ENCODE measurements around the gene CAMTA1. TPM values are rescaled to one million over a fixed set of nuclear protein-coding genes. Genes with fewer than 3 reads are reported as not detected.

Gene CAMTA1
- total RNA-seq, 6 donors from 2014 or later, result 38.8 to 74.0 (median 46.1) TPM

- TF ChIP-seq POLR2A (IDR thresholded peaks at IDR 0.05), result no peak
- TF ChIP-seq EP300 (IDR thresholded peaks at IDR 0.05), result no peak
- no peak for TF ChIP-seq POLR2AphosphoS5 (IDR thresholded peaks at IDR 0.05)
- TF ChIP-seq CTCF (IDR thresholded peaks at IDR 0.05), result no peak
- Histone ChIP-seq H3K4me3 (no peak overlapping the region), H3K4me1 (no peaks in the 10 kb centered on the region), H3K27ac (no peak overlapping the region), H3K36me3 (no peaks in the 10 kb centered on the region), H3K27me3 (no peaks in the 10 kb centered on the region), H3K9me3 (no peaks in the 10 kb centered on the region)
- 87 to 90% methylated on average over 10 of the region's 10 CpGs for WGBS, 2 donors
- ATAC-seq (ENCODE audit: low FRiP score in 2 of 2) (no peak), DNase-seq (peak in 1 of 2 donors; percentile 29)
These were observed 741.1 kb downstream of the CAMTA1 start for GRCh38 chr1:7526196-7526866.

- Histone ChIP-seq H3K9me3 (no peaks in the 10 kb centered on the region), H3K36me3 (no peaks in the 10 kb centered on the region), H3K27me3 (no peaks in the 10 kb centered on the region), H3K27ac (no peak overlapping the region), H3K4me1 (no peaks in the 10 kb centered on the region), H3K4me3 (no peak overlapping the region)
- no peak for DNase-seq
- no peak for ATAC-seq (ENCODE audit: low FRiP score in 2 of 2)
- TF ChIP-seq EP300 (IDR thresholded peaks at IDR 0.05) (no peak), CTCF (IDR thresholded peaks at IDR 0.05) (no peak), POLR2A (IDR thresholded peaks at IDR 0.05) (no peak), POLR2AphosphoS5 (IDR thresholded peaks at IDR 0.05) (no peak)
- 82 to 91% methylated on average over 9 to 12 of the region's 12 CpGs for WGBS, 2 donors
These were observed 741.8 kb downstream of the CAMTA1 start for GRCh38 chr1:7526867-7527732.

- DNase-seq (no peak), ATAC-seq (ENCODE audit: low FRiP score in 2 of 2) (no peak)
- WGBS, 2 donors, result 93 to 97% methylated on average over 7 of the region's 7 CpGs
- no peak overlapping the region for H3K4me3 ChIP-seq
- TF ChIP-seq CTCF (IDR thresholded peaks at IDR 0.05), result no peak
- TF ChIP-seq POLR2AphosphoS5 (IDR thresholded peaks at IDR 0.05), result no peak
- no peak for TF ChIP-seq POLR2A (IDR thresholded peaks at IDR 0.05)
- TF ChIP-seq EP300 (IDR thresholded peaks at IDR 0.05), result no peak
- no peaks in the 10 kb centered on the region for H3K36me3 ChIP-seq
- no peaks in the 10 kb centered on the region for H3K9me3 ChIP-seq
- H3K27me3 ChIP-seq, result no peaks in the 10 kb centered on the region
- no peaks in the 10 kb centered on the region for H3K4me1 ChIP-seq
- H3K27ac ChIP-seq, result no peak overlapping the region
These were observed 742.4 kb downstream of the CAMTA1 start for GRCh38 chr1:7527733-7528045.

- Histone ChIP-seq H3K27ac (no peak overlapping the region), H3K9me3 (no peaks in the 10 kb centered on the region), H3K27me3 (no peaks in the 10 kb centered on the region), H3K4me1 (no peaks in the 10 kb centered on the region), H3K36me3 (no peaks in the 10 kb centered on the region), H3K4me3 (no peak overlapping the region)
- ATAC-seq (ENCODE audit: low FRiP score in 2 of 2), result no peak
- no peak for TF ChIP-seq CTCF (IDR thresholded peaks at IDR 0.05)
- WGBS, 2 donors, result 78 to 95% methylated on average over 6 of the region's 6 CpGs
- DNase-seq, result no peak
These were observed 743.3 kb downstream of the CAMTA1 start for GRCh38 chr1:7528386-7529198.

Data from upper lobe of left lung (tissue), 6 donors.